Fibroblast of mammary gland (primary cell): ENCODE results near the gene FBLN2.

Experiments
- DNase-seq: peaks from one replicate; pipeline ENCODE4 v3.0.0-alpha.2; 2010; ENCODE audit warnings: low read depth
- H3K4me3 ChIP-seq: 2 replicates; pipeline ENCODE4 v1.5.1; 2011; ENCODE audit warnings: low read depth, mild to moderate bottlenecking, low read length, moderate library complexity; ENCODE audit not compliant: control insufficient read depth
- TF ChIP-seq, protein P1 (sequence below): conservative IDR thresholded peaks from 2 replicates; pipeline ENCODE4 v1.5.1; 2011; ENCODE audit warnings: low read depth, low read length, inconsistent platforms; ENCODE audit not compliant: control insufficient read depth, insufficient read depth

The FBLN2 gene

GRCh38 chr3:13525827-13526625 is 22.9 kb upstream of the FBLN2 start:
- H3K4me3 ChIP-seq = no peak overlapping the region
- TF ChIP-seq, protein P1, sequence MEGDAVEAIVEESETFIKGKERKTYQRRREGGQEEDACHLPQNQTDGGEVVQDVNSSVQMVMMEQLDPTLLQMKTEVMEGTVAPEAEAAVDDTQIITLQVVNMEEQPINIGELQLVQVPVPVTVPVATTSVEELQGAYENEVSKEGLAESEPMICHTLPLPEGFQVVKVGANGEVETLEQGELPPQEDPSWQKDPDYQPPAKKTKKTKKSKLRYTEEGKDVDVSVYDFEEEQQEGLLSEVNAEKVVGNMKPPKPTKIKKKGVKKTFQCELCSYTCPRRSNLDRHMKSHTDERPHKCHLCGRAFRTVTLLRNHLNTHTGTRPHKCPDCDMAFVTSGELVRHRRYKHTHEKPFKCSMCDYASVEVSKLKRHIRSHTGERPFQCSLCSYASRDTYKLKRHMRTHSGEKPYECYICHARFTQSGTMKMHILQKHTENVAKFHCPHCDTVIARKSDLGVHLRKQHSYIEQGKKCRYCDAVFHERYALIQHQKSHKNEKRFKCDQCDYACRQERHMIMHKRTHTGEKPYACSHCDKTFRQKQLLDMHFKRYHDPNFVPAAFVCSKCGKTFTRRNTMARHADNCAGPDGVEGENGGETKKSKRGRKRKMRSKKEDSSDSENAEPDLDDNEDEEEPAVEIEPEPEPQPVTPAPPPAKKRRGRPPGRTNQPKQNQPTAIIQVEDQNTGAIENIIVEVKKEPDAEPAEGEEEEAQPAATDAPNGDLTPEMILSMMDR = no peak
- peak; percentile 71 for DNase-seq

DNA sequence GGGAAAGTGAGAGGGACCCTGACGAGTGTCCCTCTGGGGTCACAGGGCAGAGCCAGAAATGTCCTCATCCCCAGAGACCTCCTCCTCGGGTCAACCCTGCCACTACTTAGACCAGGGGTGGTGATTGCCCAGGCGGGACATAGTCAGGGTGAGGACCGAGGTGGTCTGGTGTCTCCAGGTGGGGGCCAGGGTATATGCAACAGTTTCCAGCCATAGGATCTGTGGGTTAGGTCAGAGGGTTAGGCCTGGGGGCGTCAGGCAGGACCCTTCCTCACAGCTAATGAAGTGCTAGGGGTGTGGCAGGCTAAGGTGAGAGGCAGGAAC is 22.3 kb upstream of the FBLN2 start:
- TF ChIP-seq, protein P1 = no peak
- no peak overlapping the region for H3K4me3 ChIP-seq
- DNase-seq = no peak

GRCh38 chr3:13528217-13528867 is 20.6 kb upstream of the FBLN2 start:
- peak; percentile 44 for DNase-seq
- TF ChIP-seq, protein P1 = peak; percentile 43
- H3K4me3 ChIP-seq = no peak overlapping the region

- no peak for DNase-seq
- H3K4me3 ChIP-seq = no peak overlapping the region
- TF ChIP-seq, protein P1 = no peak
These were observed 19.5 kb upstream of the FBLN2 start for GRCh38 chr3:13529196-13530112.

GRCh38 chr3:13530241-13531009 is 18.5 kb upstream of the FBLN2 start:
- no peak overlapping the region for H3K4me3 ChIP-seq
- DNase-seq = no peak
- TF ChIP-seq, protein P1 = no peak

GRCh38 chr3:13532085-13532484 is 16.8 kb upstream of the FBLN2 start:
- H3K4me3 ChIP-seq = no peak overlapping the region
- TF ChIP-seq, protein P1 = no peak
- DNase-seq = no peak
